CD4-positive, alpha-beta T cell (primary cell): ENCODE results near the gene SNAP47. TPM values are rescaled to one million over a fixed set of nuclear protein-coding genes. Genes with fewer than 3 reads are reported as not detected.

Experiments
- ATAC-seq: fragments of 200-7000 bp; cut with Tn5 transposase; one replicate; pipeline ENCODE4 v1.10.0; 2022; ENCODE audit warnings: mild to moderate bottlenecking; ENCODE audit not compliant: poor library complexity
- CTCF ChIA-PET: fragments of 350-600 bp; sonication (Branson Sonifier 250); formaldehyde crosslinking; loops from one replicate; lab custom pipeline; 2021; ENCODE audit warnings: antibody characterized with exemption, inconsistent platforms; lab: Charles Lee
- POLR2A ChIA-PET: fragments of 350-600 bp; sonication (Branson Sonifier 250); formaldehyde crosslinking; loops from one replicate; lab custom pipeline; 2021; ENCODE audit warnings: antibody characterized with exemption, inconsistent platforms; lab: Charles Lee
- DNase-seq, 14 experiments: peaks; one replicate each; pipeline ENCODE4 v3.0.0-alpha.2; 2013 to 2020; ENCODE audit warnings: mixed read lengths in 2 of 14
- H3K27ac ChIP-seq, 2 donors: one replicate each; pipeline versions ENCODE4 v1.5.1 to v1.7.0; 2013; ENCODE audit warnings: low read length in 2 of 2, low read depth in 1 of 2, mild to moderate bottlenecking in 1 of 2
- H3K27me3 ChIP-seq, 2 experiments: 1 replicate in 1 of 2; 2 replicates in 1 of 2; pipeline versions ENCODE4 v1.6.1 to v1.7.0; 2013; ENCODE audit warnings: low read length in 2 of 2, control low read depth in 1 of 2, mild to moderate bottlenecking in 1 of 2, moderate library complexity in 1 of 2; ENCODE audit not compliant: insufficient read depth in 2 of 2, control insufficient read depth in 1 of 2
- H3K36me3 ChIP-seq: one replicate; pipeline ENCODE4 v1.6.1; 2013; ENCODE audit warnings: low read length, control low read depth; ENCODE audit not compliant: insufficient read depth
- H3K4me1 ChIP-seq: one replicate; pipeline ENCODE4 v1.6.1; 2013; ENCODE audit warnings: low read length, control low read depth; ENCODE audit not compliant: insufficient read depth
- H3K4me3 ChIP-seq: one replicate; pipeline ENCODE4 v1.5.1; 2013; ENCODE audit warnings: mild to moderate bottlenecking, low read length, moderate library complexity
- H3K9me3 ChIP-seq, 2 experiments: 1 replicate in 1 of 2; 2 replicates in 1 of 2; pipeline versions ENCODE4 v1.6.1 to v1.7.0; 2013; ENCODE audit warnings: low read length in 2 of 2, mild to moderate bottlenecking in 2 of 2, control low read depth in 1 of 2, moderate library complexity in 1 of 2; ENCODE audit not compliant: control insufficient read depth in 1 of 2, insufficient read depth in 1 of 2
- H3K27ac Mint-ChIP-seq: one replicate; pipeline ENCODE4 v1.8.0; 2020; ENCODE audit warnings: mixed read lengths
- H3K27me3 Mint-ChIP-seq: one replicate; pipeline ENCODE4 v1.8.0; 2021; ENCODE audit warnings: mixed read lengths
- H3K36me3 Mint-ChIP-seq: one replicate; pipeline ENCODE4 v1.8.0; 2021; ENCODE audit warnings: low read depth, mixed read lengths
- H3K4me1 Mint-ChIP-seq: one replicate; pipeline ENCODE4 v1.8.0; 2021; ENCODE audit warnings: low read depth, mixed read lengths
- H3K4me3 Mint-ChIP-seq: one replicate; pipeline ENCODE4 v1.8.0; 2020; ENCODE audit warnings: mild to moderate bottlenecking, mixed read lengths
- H3K9me3 Mint-ChIP-seq: one replicate; pipeline ENCODE4 v1.8.0; 2020; ENCODE audit warnings: mixed read lengths
- CTCF ChIP-seq: fragments of 200-600 bp; IDR thresholded peaks from one replicate; pipeline ENCODE4 v1.8.0; 2022; ENCODE audit warnings: antibody characterized with exemption, mild to moderate bottlenecking
- intact Hi-C, 2 experiments: fragments of 100-400 bp; cut with DNase I in 1 of 2; cut with micrococcal nuclease in 1 of 2; formaldehyde crosslinking; loops; one replicate each; pipeline versions ENCODE4 v1.15.1 to v1.9.0; 2023 to 2025; cut with DNase I, micrococcal nuclease
- total RNA-seq, 174 experiments: library from RNA in 2 of 174; stranded (reverse) in 2 of 174; gene quantifications; one replicate each; pipeline ENCODE4 v1.2.3 and lab custom pipeline; 2021 to 2026

Gene SNAP47
- total RNA-seq, 2 experiments from 2014 or later: 12.8 to 14.0 TPM

DNA sequence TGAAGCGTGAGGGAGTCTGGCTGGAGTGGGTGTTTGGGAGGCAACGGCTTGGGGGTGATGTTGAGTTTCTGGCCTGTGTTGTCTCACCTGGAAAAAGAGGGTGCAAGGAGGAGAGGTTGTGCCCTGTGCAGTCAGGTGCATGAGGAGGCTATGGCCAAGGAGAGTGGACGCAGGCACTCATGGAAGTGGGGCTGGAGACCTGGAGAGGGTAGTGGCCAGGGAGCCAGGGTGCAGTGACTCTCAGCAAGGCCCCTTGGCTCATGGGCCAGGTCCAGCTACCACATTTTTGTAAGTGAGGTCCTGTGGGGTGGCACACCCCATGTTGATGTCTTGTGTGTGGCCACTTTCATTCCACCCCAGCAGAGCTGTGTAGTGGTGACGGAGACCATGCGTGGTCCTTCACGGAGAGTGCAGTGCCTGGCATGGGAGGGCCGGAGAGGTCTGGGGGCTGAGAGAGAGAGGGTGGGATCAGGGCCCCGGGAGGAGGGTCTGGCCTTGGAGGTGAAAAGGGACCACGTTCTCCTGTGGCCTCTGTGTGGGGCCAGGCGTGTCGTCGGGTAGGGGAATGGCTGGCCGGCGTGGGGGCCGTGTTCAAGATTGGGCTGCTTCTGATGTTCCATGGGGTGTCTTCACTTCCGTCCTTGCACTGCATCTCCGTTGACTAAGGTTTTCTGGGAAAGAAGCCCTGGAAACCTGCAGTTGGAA is 6.1 kb downstream of the SNAP47 start:
- intact Hi-C loops: no loop called here
- POLR2A ChIA-PET: interaction anchor here (1.1 kb wide), 1 partner anchor 17 kb away, joined by 4 read pairs; no protein-coding TSS in a partner anchor
- no peak for ATAC-seq

GRCh38 chr1:227742738-227743715 is 7.8 kb downstream of the SNAP47 start:
- Mint-ChIP-seq H3K9me3 (no peaks in the 10 kb centered on the region), H3K27me3 (no peaks in the 10 kb centered on the region), H3K27ac (no peak overlapping the region), H3K4me1 (peaks cover 59% of the 10 kb centered on the region), H3K36me3 (peaks cover 23% of the 10 kb centered on the region), H3K4me3 (no peak overlapping the region)
- ATAC-seq (no peak), DNase-seq (no peak)
- no peak for TF ChIP-seq CTCF
- Histone ChIP-seq H3K4me1 (peaks cover 37% of the 10 kb centered on the region), H3K27me3 (no peaks in the 10 kb centered on the region), H3K9me3 (no peaks in the 10 kb centered on the region), H3K4me3 (no peak overlapping the region), H3K36me3 (peaks cover 11% of the 10 kb centered on the region), H3K27ac (no peak overlapping the region)
- intact Hi-C loops: no loop called here
- CTCF ChIA-PET: no interaction called here
- POLR2A ChIA-PET: no interaction called here

More for the DNA sequence above, 6.1 kb downstream of the SNAP47 start:
- no peaks in the 10 kb centered on the region for H3K9me3 ChIP-seq
- Mint-ChIP-seq H3K4me3 (no peak overlapping the region), H3K27ac (peak overlapping the region; percentile 17), H3K36me3 (peaks cover 9% of the 10 kb centered on the region), H3K27me3 (no peaks in the 10 kb centered on the region), H3K4me1 (peaks cover 66% of the 10 kb centered on the region), H3K9me3 (no peaks in the 10 kb centered on the region)
- no peak overlapping the region for H3K27ac ChIP-seq
- no peaks in the 10 kb centered on the region for H3K27me3 ChIP-seq
- CTCF ChIA-PET: no interaction called here
- H3K4me1 ChIP-seq: peaks cover 39% of the 10 kb centered on the region
- TF ChIP-seq CTCF: no peak
- H3K36me3 ChIP-seq: peaks cover 4% of the 10 kb centered on the region
- no peak overlapping the region for H3K4me3 ChIP-seq
- DNase-seq: no peak

DNA sequence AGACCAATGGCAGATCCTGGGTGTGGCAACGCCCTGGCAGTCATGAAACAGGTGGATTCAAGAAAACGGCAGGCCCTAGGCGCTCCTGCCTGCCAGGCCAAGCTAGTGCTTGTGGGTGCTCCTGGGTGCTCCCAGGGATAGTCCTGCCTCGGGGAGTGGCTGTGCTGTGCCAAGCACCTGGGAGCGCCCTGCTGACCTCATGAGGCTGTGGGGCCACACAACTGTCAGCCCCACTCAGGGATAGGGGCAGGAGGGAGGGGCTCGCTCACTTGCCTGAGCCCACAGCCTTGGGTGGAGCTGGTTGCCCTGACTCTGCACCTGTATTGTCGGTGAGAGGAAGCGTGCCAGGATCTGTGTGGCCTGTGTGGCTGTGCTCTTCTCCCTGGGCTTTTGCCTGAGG is 9.4 kb downstream of the SNAP47 start:
- no peak for TF ChIP-seq CTCF

More for the DNA sequence above, 9.4 kb downstream of the SNAP47 start:
- no peak for ATAC-seq
- CTCF ChIA-PET: no interaction called here
- Mint-ChIP-seq H3K4me3 (no peak overlapping the region), H3K36me3 (peaks cover 39% of the 10 kb centered on the region), H3K9me3 (no peaks in the 10 kb centered on the region), H3K27ac (peak overlapping the region; percentile 47), H3K27me3 (no peaks in the 10 kb centered on the region), H3K4me1 (peaks cover 60% of the 10 kb centered on the region)
- intact Hi-C loops: no loop called here
- no peak overlapping the region for H3K4me3 ChIP-seq
- POLR2A ChIA-PET: interaction anchor here (1.0 kb wide), 1 partner anchor 10 kb away, joined by 4 read pairs; the partner anchor contains the start of genes JMJD4 and SNAP47
- peaks cover 26% of the 10 kb centered on the region for H3K36me3 ChIP-seq
- H3K27me3 ChIP-seq: no peaks in the 10 kb centered on the region
- H3K27ac ChIP-seq: no peak overlapping the region
- peaks cover 49% of the 10 kb centered on the region for H3K4me1 ChIP-seq
- H3K9me3 ChIP-seq: no peaks in the 10 kb centered on the region
- peak in 2 of 14 experiments; percentile 8 to 26 for DNase-seq
